Measurements from ENCODE around the gene CAPZA3. TPM values are rescaled to one million over a fixed set of nuclear protein-coding genes. Genes with fewer than 3 reads are reported as not detected.
A peak's percentile ranks its signal among the peaks of the same experiment; 100 is the strongest.
"Not testable (repeated sequence)": the region's sequence is repeated elsewhere in the genome, so short reads cannot be mapped to it uniquely, and the experiment has no call there.

The CAPZA3 gene
- polyA plus RNA-seq, 3 donors = 0.15 to 0.33 (median 0.20) TPM

- DNase-seq (ENCODE audit: low read depth in 3 of 3, low spot score in 2 of 3) = no peak
Observed at GRCh38 chr12:18752947-18753346, 15.0 kb downstream of the CAPZA3 start.

GRCh38 chr12:18753481-18754123 lies 15.7 kb downstream of the CAPZA3 start:
- peak in 1 of 3 donors; percentile 10 for DNase-seq (ENCODE audit: low read depth in 3 of 3, low spot score in 2 of 3)

GRCh38 chr12:18754124-18754707 lies 16.3 kb downstream of the CAPZA3 start:
- no peak for DNase-seq (ENCODE audit: low read depth in 3 of 3, low spot score in 2 of 3)

- no peak for DNase-seq (ENCODE audit: low read depth in 3 of 3, low spot score in 2 of 3)
Observed at GRCh38 chr12:18755341-18755740, 17.4 kb downstream of the CAPZA3 start.

GRCh38 chr12:18766479-18766878 lies 28.6 kb downstream of the CAPZA3 start:
- DNase-seq (ENCODE audit: low read depth in 3 of 3, low spot score in 2 of 3) = not testable (repeated sequence)

GRCh38 chr12:18782827-18783226 lies 44.9 kb downstream of the CAPZA3 start:
- DNase-seq (ENCODE audit: low read depth in 3 of 3, low spot score in 2 of 3) = no peak

GRCh38 chr12:18785465-18785864 lies 47.5 kb downstream of the CAPZA3 start:
- DNase-seq (ENCODE audit: low read depth in 3 of 3, low spot score in 2 of 3) = not testable (repeated sequence)

Other genes starting within 250 kb of the CAPZA3 start
- gene PLCZ1, start 107 bp upstream of the CAPZA3 start, polyA plus RNA-seq (ENCODE audit: insufficient read length in 3 of 3) = under 1 TPM; 0.28 to 0.47 (median 0.40) TPM

Measured in right renal cortex interstitium (tissue), 3 donors.